HFF-Myc (cell line): ENCODE data around the gene RITA1.

ENCODE experiments used
- DNase-seq: peaks from one replicate; pipeline ENCODE4 v3.0.0-alpha.2; 2011; ENCODE audit warnings: low read depth; ENCODE audit errors: extremely low read depth
- H3K4me3 ChIP-seq: replicated peaks from 2 replicates; pipeline ENCODE4 v1.5.1; 2011; ENCODE audit warnings: low read depth, mild to moderate bottlenecking, control low read depth, low read length
- TF ChIP-seq, protein P1 (sequence below): IDR thresholded peaks from 2 replicates; pipeline ENCODE4 v1.5.1; 2012; ENCODE audit warnings: mild to moderate bottlenecking, low read depth, low read length, control low read depth; ENCODE audit errors: missing control alignments

The RITA1 gene

GRCh38 chr12:113142173-113142885 lies 43.2 kb upstream of the RITA1 start:
- TF ChIP-seq, protein P1, sequence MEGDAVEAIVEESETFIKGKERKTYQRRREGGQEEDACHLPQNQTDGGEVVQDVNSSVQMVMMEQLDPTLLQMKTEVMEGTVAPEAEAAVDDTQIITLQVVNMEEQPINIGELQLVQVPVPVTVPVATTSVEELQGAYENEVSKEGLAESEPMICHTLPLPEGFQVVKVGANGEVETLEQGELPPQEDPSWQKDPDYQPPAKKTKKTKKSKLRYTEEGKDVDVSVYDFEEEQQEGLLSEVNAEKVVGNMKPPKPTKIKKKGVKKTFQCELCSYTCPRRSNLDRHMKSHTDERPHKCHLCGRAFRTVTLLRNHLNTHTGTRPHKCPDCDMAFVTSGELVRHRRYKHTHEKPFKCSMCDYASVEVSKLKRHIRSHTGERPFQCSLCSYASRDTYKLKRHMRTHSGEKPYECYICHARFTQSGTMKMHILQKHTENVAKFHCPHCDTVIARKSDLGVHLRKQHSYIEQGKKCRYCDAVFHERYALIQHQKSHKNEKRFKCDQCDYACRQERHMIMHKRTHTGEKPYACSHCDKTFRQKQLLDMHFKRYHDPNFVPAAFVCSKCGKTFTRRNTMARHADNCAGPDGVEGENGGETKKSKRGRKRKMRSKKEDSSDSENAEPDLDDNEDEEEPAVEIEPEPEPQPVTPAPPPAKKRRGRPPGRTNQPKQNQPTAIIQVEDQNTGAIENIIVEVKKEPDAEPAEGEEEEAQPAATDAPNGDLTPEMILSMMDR, result no peak
- no peak for DNase-seq

GRCh38 chr12:113142886-113143332 lies 42.6 kb upstream of the RITA1 start:
- no peak overlapping the region for H3K4me3 ChIP-seq
- TF ChIP-seq, protein P1, result no peak
- no peak for DNase-seq

More at GRCh38 chr12:113142173-113142885, 43.2 kb upstream of the RITA1 start:
- H3K4me3 ChIP-seq, result no peak overlapping the region

DNA sequence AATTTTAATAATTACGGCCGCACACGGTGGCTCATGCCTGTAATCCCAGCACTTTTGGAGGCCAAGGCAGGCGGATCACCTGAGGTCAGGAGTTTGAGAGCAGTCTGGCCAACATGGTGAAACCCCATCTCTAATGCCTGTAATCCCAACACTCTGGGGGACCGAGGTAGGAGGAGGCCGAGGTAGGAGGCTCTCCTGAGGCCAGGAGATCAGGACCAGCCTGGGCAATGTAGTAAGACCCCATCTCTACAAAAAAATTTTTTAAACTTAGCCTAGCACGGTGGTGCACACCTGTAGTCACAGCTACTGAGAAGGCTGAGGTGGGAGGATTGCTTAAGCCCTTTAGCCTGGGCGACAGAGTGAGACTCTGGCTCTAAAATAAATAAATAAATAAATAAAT lies 41.6 kb upstream of the RITA1 start:
- no peak overlapping the region for H3K4me3 ChIP-seq
- TF ChIP-seq, protein P1, result no peak

GRCh38 chr12:113144806-113145205 lies 40.7 kb upstream of the RITA1 start:
- no peak for DNase-seq
- TF ChIP-seq, protein P1, result no peak
- H3K4me3 ChIP-seq, result no peak overlapping the region

More for the DNA sequence above, 41.6 kb upstream of the RITA1 start:
- DNase-seq, result no peak

DNA sequence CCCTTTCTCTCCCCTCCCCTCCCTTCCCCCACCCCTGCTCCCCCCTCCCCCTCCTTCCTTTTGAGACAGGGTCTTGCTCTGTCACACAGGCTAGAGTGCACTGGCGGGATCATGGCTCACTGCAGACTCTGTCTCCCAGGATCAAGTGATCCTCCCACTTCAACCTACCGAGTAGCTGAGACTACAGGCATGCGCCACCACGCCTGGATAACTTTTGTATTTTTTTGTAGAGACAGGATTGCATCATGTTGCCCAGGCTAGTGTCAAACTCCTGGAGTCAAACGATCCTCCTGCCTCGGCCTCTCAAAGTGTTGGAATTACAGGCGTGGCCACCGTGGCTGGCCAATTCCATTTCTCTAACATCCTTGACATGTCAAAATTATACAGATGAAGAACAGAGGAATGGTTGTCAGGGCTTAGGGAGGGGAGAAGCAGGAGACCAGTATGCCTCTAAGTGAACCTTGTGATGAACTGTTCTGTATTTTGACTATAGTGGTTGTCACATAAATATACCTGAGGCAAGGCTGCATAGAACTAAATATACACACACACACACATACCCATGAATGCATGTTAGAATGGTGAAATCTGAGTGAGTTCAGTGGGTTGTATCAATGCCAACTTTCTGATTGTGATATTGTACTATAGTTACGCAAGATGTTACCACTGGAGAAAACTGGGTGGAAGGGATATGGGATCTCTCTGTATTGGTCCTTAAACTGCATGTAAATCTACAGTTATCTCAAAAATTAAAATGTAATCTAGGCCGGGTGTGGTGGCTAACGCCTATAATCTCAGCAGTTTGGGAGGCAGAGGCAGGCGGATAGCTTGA lies 39.6 kb upstream of the RITA1 start:
- DNase-seq, result no peak
- TF ChIP-seq, protein P1, result no peak
- H3K4me3 ChIP-seq, result no peak overlapping the region

DNA sequence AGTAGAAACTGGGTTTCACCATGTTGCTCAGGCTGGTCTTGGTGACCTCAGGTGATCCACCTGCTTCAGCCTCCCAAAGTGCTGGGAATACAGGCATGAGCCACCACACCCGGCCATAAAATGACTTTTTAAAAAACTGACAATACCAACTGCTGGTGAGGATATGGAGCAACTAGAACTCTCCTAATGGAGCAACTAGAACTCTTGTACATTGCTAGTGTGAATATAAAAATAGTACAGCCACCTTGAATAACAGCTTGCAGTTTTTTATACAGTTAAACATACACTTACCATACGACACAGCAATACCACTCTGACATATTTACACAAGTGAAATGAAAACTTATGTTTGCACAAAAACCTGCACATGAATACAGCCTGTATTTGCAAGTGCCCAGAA lies 38.5 kb upstream of the RITA1 start:
- H3K4me3 ChIP-seq, result no peak overlapping the region
- TF ChIP-seq, protein P1, result no peak
- no peak for DNase-seq
